ENCODE results near the gene MTHFD2.

- TF ChIP-seq CTCF (IDR thresholded peaks at IDR 0.05; ENCODE audit: low read length) (no peak), EZH2 (IDR thresholded peaks at IDR 0.05; ENCODE audit: borderline replicate concordance, low read length) (no peak)
Measured at GRCh38 chr2:74259733-74260132, 61.3 kb downstream of the MTHFD2 start.
